ENCODE results near the gene LGALS3. TPM values are rescaled to one million over a fixed set of nuclear protein-coding genes. Genes with fewer than 3 reads are reported as not detected.
A peak's percentile ranks its signal among the peaks of the same experiment; 100 is the strongest.

LGALS3 gene
- total RNA-seq, 4 donors from 2014 or later: 65.7 to 201 (median 111) TPM

GRCh38 chr14:55122440-55122986, 6.5 kb upstream of the LGALS3 start:
- H3K27ac ChIP-seq: peak overlapping the region; percentile 9 to 40 (median 36)
- H3K9me3 ChIP-seq: no peaks in the 10 kb centered on the region
- H3K36me3 ChIP-seq: no peaks in the 10 kb centered on the region
- H3K4me1 ChIP-seq: peaks cover 9 to 27% of the 10 kb centered on the region in 2 donors
- peak; percentile 33 to 55 for DNase-seq
- intact Hi-C loops (cut with DNase I): no loop called here
- no peak overlapping the region for H3K4me3 ChIP-seq (replicated peaks in 1 of 3)
- WGBS, 2 donors: 37% methylated on average over 8 of the region's 8 CpGs
- TF ChIP-seq POLR2A (IDR thresholded peaks at IDR 0.05) (no peak), CTCF (IDR thresholded peaks at IDR 0.05) (no peak)
- H3K27me3 ChIP-seq: no peaks in the 10 kb centered on the region

- peaks cover 9 to 27% of the 10 kb centered on the region in 2 donors for H3K4me1 ChIP-seq
- no peaks in the 10 kb centered on the region for H3K9me3 ChIP-seq
- TF ChIP-seq POLR2A (IDR thresholded peaks at IDR 0.05) (no peak), CTCF (IDR thresholded peaks at IDR 0.05) (no peak)
- no peaks in the 10 kb centered on the region for H3K27me3 ChIP-seq
- intact Hi-C loops (cut with DNase I): no loop called here
- no peaks in the 10 kb centered on the region for H3K36me3 ChIP-seq
- WGBS, 2 donors: 86 to 89% methylated on average over 7 to 8 of the region's 8 CpGs
- no peak for DNase-seq
- H3K27ac ChIP-seq: peak overlapping the region in 2 of 3 donors; percentile 36 to 40
- no peak overlapping the region for H3K4me3 ChIP-seq (replicated peaks in 1 of 3)
These were observed 6.0 kb upstream of the LGALS3 start for GRCh38 chr14:55123101-55123500.

- Histone ChIP-seq H3K4me3 (replicated peaks in 1 of 3) (no peak overlapping the region), H3K27me3 (no peaks in the 10 kb centered on the region), H3K9me3 (no peaks in the 10 kb centered on the region), H3K36me3 (no peaks in the 10 kb centered on the region), H3K4me1 (peaks cover 9 to 24% of the 10 kb centered on the region in 2 donors), H3K27ac (no peak overlapping the region)
- TF ChIP-seq CTCF (IDR thresholded peaks at IDR 0.05) (no peak), POLR2A (IDR thresholded peaks at IDR 0.05) (no peak)
- no peak for DNase-seq
- intact Hi-C loops (cut with DNase I): no loop called here
- 90 to 91% methylated on average over 9 of the region's 9 CpGs for WGBS, 2 donors
These were observed 5.0 kb upstream of the LGALS3 start for GRCh38 chr14:55123852-55124639.

DNA sequence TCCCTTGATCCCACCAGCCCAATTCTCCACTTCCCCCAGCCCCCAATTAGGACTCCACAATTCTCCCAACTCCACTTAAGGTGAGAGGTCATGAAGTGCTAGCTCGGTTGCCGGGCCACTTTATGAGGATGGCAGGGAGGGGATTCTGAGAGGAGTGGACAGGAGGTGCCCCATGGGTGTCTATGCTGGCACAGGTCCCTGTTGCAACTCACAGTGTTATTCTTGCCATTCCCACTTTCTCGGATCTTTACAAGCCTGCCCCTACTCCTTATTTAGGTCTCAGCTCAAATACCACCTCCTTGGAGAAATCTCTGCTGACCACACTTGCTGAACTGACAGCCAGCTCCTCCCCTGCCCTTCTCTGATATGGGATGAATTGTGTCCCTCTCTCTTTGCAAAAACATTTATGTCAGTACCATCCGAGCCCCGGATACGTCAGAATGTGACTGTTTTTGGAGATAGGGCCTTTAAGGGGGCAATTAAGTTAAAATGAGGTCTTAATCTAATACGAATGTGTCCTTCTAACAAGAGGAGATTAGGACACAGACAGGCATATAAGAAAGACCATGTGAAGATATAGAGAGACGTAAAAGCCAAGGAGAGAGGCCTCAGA, 4.2 kb upstream of the LGALS3 start:
- H3K27me3 ChIP-seq: no peaks in the 10 kb centered on the region
- no peak overlapping the region for H3K4me3 ChIP-seq (replicated peaks in 1 of 3)
- peaks cover 9 to 19% of the 10 kb centered on the region in 2 donors for H3K4me1 ChIP-seq
- intact Hi-C loops (cut with DNase I): loop anchor here (5.0 kb wide), 1 partner anchor 33 kb away; no protein-coding TSS in a partner anchor
- no peaks in the 10 kb centered on the region for H3K9me3 ChIP-seq
- no peak overlapping the region for H3K27ac ChIP-seq
- no peak for TF ChIP-seq POLR2A (IDR thresholded peaks at IDR 0.05)
- TF ChIP-seq CTCF (IDR thresholded peaks at IDR 0.05): no peak
- H3K36me3 ChIP-seq: no peaks in the 10 kb centered on the region
- WGBS, 2 donors: 89% methylated on average over 8 of the region's 8 CpGs
- no peak for DNase-seq

DNA sequence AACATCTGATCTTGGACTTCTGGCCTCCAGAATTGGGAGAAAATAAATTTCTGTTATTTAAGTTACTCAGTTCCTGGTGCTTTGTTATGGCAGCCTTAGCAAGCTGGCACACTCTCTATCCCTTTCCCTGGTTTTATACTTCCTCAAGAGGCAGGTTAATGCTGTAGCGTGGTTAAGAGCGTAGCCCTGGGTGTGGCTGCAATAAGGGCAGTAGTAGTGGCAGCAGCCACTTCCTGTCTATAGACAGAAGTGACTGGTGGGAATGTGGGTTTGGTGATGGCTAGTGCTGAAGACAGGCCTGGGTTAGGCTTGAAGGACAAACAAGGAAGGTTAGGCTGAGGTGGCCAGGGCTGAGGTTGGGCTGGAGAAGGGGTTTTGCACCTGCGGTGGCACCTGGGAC, 3.6 kb upstream of the LGALS3 start:
- no peak overlapping the region for H3K4me3 ChIP-seq (replicated peaks in 1 of 3)
- DNase-seq: no peak
- peaks cover 9 to 22% of the 10 kb centered on the region in 2 donors for H3K4me1 ChIP-seq

More for the DNA sequence above, 3.6 kb upstream of the LGALS3 start:
- Histone ChIP-seq H3K27me3 (no peaks in the 10 kb centered on the region), H3K36me3 (no peaks in the 10 kb centered on the region), H3K27ac (no peak overlapping the region), H3K9me3 (no peaks in the 10 kb centered on the region)
- TF ChIP-seq CTCF (IDR thresholded peaks at IDR 0.05) (no peak), POLR2A (IDR thresholded peaks at IDR 0.05) (no peak)
- intact Hi-C loops (cut with DNase I): loop anchor here (5.0 kb wide), 1 partner anchor 33 kb away; no protein-coding TSS in a partner anchor
- WGBS, 2 donors: 84 to 92% methylated on average over 3 of the region's 3 CpGs
